Pancreas (tissue), 10 donors: ENCODE data around the gene AP1S1. TPM values are rescaled to one million over a fixed set of nuclear protein-coding genes. Genes with fewer than 3 reads are reported as not detected.
A peak's percentile ranks its signal among the peaks of the same experiment; 100 is the strongest.

Source experiments
- ATAC-seq, 4 donors: fragments of 200-7000 bp; cut with Tn5 transposase; one replicate each; pipeline versions ENCODE4 v1.8.0 to v1.9.1; 2020; ENCODE audit warnings: mild to moderate bottlenecking in 4 of 4, moderate library complexity in 4 of 4
- DNase-seq, 6 donors: peaks; one replicate each; pipeline ENCODE4 v3.0.0-alpha.2; 2020
- FAIRE-seq: peaks from 2 replicates; lab custom pipeline; 2012; peaks lifted over from hg19 to GRCh38; lab: Jason Lieb, UNC
- H3K27ac ChIP-seq, 4 donors: fragments of 200-600 bp; sonication (generic); 1 replicate in 3 of 4; 2 replicates in 1 of 4; pipeline versions ENCODE4 v1.5.0 to v1.8.0; 2020
- H3K27me3 ChIP-seq, 4 donors: fragments of 200-600 bp; one replicate each; pipeline ENCODE4 v1.8.0; 2021
- H3K36me3 ChIP-seq, 3 donors: fragments of 200-600 bp; sonication (generic) in 1 of 3; one replicate each; pipeline versions ENCODE4 v1.5.0 to v1.8.0; 2020 to 2021
- H3K4me1 ChIP-seq, 3 donors: fragments of 200-600 bp; one replicate each; pipeline ENCODE4 v1.8.0; 2021
- H3K4me3 ChIP-seq, 4 donors: fragments of 200-600 bp; sonication (generic) in 2 of 4; one replicate each; pipeline versions ENCODE4 v1.5.0 to v1.8.0; 2020 to 2021
- H3K9me3 ChIP-seq, 4 donors: fragments of 200-600 bp; one replicate each; pipeline ENCODE4 v1.8.0; 2021
- WGBS, 2 donors: extraction: QIAGEN DNeasy Blood & Tissue Kit; methylation state at CpG; one replicate each; pipeline ENCODE4 v1.1.7; 2013; 5-methylcytosine and 5-hydroxymethylcytosine counted together
- intact Hi-C, 3 donors: fragments of 100-400 bp; cut with DNase I; formaldehyde crosslinking; loops; one replicate each; pipeline versions ENCODE4 v1.11.1 to v1.14.2; 2022
- polyA plus RNA-seq, 2 donors: library from polyadenylated mRNA; stranded (reverse); fragments of 200-250 nt; gene quantifications; one replicate each; pipeline ENCODE4 v1.2.3, GENCODE V29; 2013
- total RNA-seq, 6 donors: library from RNA; stranded (reverse); fragmentation: NEBNext Ultra II Directional in 4 of 6; extraction: Animal tissue kit (Norgen Biotek cat#: 25700) in 4 of 6; gene quantifications; one replicate each; pipeline versions ENCODE4 v1.2.1 to v1.2.4, GENCODE V29; 2021 to 2023
- TF ChIP-seq, protein P1 (sequence below), 4 donors: fragments of 200-600 bp; sonication (generic) in 3 of 4; IDR thresholded peaks; one replicate each; pipeline versions ENCODE4 v1.5.0 to v1.8.0; 2021; ENCODE audit warnings: antibody characterized with exemption in 4 of 4
- donor health status: healthy with polysubstance abuse.
- donor health status: DM: no; HTN: no; CAD: no; lungs with moderate emphysema.
- donor health status: DM: no; HTN: no; CAD: no.
- donor health status: control.
- donor health status: control.
- donor health status: Bipolar disorder and iron deficiency.
- donor health status: DM: yes; HTN: yes; CAD: no.
- donor health status: DM: no; HTN: no; CAD: no.
- donor health status: DM: no; HTN: no; CAD: no.
- donor health status: DM: yes; HTN: yes; CAD: no.

AP1S1 gene
- total and polyA plus RNA-seq, 8 donors: 12.0 to 34.7 (median 19.2) TPM

DNA sequence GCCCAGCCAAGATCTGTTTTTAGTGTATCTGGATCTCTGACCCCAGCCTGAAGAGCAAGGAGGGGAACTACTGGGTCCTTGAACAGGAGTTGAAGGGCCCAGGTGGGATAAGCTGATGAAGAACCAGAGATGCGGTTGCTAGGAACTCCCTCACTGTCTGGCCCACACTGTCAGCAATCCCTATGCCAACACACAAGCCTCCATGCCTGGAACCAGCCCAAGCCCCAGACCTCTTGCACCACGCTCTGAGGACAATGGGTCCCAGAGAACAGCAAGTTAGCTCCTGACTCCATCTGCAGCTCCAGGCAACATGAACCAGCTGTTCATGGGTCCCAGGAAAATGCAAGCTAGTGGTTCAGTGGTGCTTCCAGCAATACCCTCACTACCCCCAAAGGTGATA is 23.4 kb downstream of the AP1S1 start:
- TF ChIP-seq, protein P1, sequence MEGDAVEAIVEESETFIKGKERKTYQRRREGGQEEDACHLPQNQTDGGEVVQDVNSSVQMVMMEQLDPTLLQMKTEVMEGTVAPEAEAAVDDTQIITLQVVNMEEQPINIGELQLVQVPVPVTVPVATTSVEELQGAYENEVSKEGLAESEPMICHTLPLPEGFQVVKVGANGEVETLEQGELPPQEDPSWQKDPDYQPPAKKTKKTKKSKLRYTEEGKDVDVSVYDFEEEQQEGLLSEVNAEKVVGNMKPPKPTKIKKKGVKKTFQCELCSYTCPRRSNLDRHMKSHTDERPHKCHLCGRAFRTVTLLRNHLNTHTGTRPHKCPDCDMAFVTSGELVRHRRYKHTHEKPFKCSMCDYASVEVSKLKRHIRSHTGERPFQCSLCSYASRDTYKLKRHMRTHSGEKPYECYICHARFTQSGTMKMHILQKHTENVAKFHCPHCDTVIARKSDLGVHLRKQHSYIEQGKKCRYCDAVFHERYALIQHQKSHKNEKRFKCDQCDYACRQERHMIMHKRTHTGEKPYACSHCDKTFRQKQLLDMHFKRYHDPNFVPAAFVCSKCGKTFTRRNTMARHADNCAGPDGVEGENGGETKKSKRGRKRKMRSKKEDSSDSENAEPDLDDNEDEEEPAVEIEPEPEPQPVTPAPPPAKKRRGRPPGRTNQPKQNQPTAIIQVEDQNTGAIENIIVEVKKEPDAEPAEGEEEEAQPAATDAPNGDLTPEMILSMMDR (IDR thresholded peaks at IDR 0.05): no peak
- Histone ChIP-seq H3K27me3 (peaks cover 0 to 39% (median 13%) of the 10 kb centered on the region in 4 donors), H3K9me3 (no peaks in the 10 kb centered on the region), H3K4me1 (peaks cover 3 to 17% (median 7%) of the 10 kb centered on the region in 3 donors), H3K36me3 (no peaks in the 10 kb centered on the region), H3K4me3 (no peak overlapping the region), H3K27ac (no peak overlapping the region)
- intact Hi-C loops: no loop called here
- DNase-seq: no peak
- no peak for ATAC-seq
- 84 to 87% methylated on average over 2 of the region's 2 CpGs for WGBS, 2 donors
- no peak for FAIRE-seq

DNA sequence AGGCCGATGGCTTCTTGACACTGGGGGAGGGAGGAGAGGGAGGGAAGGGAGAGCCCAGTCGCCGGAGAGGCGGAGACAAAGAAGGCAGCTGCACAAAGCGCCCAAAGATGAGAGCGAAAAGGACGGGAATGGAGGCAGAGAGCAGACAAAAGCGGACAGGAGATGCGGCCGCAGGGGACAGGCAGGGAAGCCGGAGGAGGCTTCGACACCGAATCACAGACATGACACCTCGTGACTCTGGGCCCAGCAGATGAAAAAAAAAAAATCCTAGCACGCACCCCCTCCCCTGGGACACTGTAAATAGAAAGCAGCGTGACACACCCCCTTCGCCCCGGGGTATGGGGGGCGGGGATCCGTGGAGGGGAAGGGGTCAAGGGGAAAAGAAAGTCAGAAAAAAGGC is 24.8 kb downstream of the AP1S1 start:
- FAIRE-seq: no peak
- DNase-seq: no peak
- ATAC-seq: no peak
- Histone ChIP-seq H3K36me3 (no peaks in the 10 kb centered on the region), H3K4me1 (peaks cover 0 to 5% (median 0%) of the 10 kb centered on the region in 3 donors), H3K9me3 (no peaks in the 10 kb centered on the region), H3K4me3 (peak overlapping the region in 1 of 4 donors; percentile 6), H3K27me3 (peaks cover 0 to 32% (median 9%) of the 10 kb centered on the region in 4 donors), H3K27ac (no peak overlapping the region)
- intact Hi-C loops: no loop called here
- TF ChIP-seq, protein P1 (IDR thresholded peaks at IDR 0.05): no peak
- WGBS, 2 donors: 3 to 7% methylated on average over 19 to 20 of the region's 20 CpGs

DNA sequence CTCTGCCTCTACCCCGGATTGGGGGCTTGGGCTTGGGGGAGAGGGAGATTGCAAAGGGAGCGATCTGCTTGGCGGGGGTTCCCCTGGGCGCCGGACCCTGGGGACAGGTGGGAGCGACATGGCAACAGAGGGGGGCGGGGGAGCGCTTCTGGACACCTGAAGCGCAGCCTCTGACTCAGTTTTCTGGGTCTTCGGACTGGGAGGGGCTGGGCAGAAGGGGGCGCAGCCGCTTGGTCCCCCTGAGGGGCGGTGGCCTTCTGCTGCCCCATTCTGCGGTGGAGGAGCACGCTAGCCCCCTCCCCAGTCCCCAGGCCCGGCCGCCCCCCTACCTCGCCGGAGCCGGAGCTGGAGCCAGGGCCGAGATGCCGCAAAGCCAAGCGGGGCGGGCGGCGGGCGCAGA is 25.4 kb downstream of the AP1S1 start:
- no peak for ATAC-seq
- Histone ChIP-seq H3K27me3 (peaks cover 0 to 28% (median 9%) of the 10 kb centered on the region in 4 donors), H3K4me1 (peaks cover 0 to 5% (median 0%) of the 10 kb centered on the region in 3 donors), H3K27ac (no peak overlapping the region), H3K36me3 (no peaks in the 10 kb centered on the region), H3K9me3 (no peaks in the 10 kb centered on the region), H3K4me3 (peak overlapping the region in 1 of 4 donors; percentile 6)
- intact Hi-C loops: no loop called here
- 4% methylated on average over 21 to 27 of the region's 27 CpGs for WGBS, 2 donors
- TF ChIP-seq, protein P1 (IDR thresholded peaks at IDR 0.05): no peak
- FAIRE-seq: no peak
- no peak for DNase-seq

DNA sequence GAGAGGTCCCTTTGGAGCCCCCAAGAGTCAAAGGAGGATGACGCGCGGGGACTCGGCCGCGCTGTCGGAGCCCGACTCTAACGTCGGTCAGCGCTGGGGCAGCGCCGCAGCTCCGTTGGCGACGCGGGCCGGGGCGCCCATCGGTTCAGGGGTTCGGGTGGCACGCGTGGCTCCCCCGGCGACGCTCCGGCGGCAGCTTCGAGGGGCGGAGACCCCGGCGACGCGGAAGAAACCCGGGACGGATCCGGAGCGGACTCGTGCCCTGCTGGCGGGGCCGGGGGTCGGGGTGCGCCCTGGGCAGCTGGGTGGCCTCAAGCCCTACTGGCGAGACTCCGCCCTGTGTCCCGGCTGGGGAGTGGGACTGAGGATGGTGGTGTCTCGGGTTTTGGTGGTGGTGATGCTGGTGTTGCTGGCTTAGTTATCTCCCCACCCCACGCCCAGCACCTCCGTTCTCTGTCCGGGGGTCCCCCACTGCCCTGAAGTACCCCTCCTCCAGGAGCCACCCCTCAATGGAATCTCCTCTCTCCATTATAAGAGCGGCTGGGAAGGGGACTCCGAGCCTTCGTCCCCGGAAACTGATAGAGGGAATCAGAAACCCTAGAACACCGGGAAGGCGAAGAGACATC is 26.0 kb downstream of the AP1S1 start, which contains the start of gene NAT16:
Gene NAT16 (minus strand): TSS at position 164 of the 626 bp plus-strand sequence. CDS start 5,486 bp downstream, outside the sequence.
- intact Hi-C loops: no loop called here
- Histone ChIP-seq H3K36me3 (no peaks in the 10 kb centered on the region), H3K27ac (no peak within 1 kb of the TSS), H3K9me3 (no peaks in the 10 kb centered on the region), H3K4me3 (peak within 1 kb of the TSS in 1 of 4 donors; percentile 6), H3K4me1 (peaks cover 0 to 5% (median 0%) of the 10 kb centered on the region in 3 donors), H3K27me3 (peaks cover 0 to 23% (median 9%) of the 10 kb centered on the region in 4 donors)
- ATAC-seq (no peak), DNase-seq (no peak), FAIRE-seq (no peak)
- TF ChIP-seq, protein P1 (IDR thresholded peaks at IDR 0.05): no peak
- 3 to 4% methylated on average over 30 to 56 of the region's 56 CpGs for WGBS, 2 donors

DNA sequence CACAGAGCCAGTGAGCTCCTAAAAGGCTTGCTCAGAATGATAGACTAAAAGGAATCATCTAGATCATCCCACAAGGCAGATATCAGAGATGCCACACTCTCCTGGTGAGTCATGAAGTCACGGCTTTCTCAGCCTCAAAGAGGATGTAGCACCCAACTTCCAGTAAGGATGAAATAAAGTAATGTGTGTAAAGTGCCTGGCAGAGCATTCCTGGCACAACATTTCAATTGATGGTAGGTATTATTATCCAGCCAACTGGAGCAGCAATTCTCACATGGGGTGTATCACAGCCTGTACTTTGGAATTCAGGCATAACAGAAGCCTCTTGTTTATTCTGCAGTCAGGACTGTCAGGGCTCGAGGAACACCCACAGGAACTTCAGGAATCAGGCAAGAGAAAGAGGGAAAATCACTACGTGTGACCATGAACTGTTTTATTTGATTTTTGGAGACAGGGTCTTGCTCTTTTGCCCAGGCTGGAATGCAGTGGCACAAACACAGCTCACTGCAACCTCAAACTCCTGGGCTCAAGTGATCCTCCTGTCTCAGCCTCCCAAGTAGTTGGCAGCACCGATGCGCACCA is 31.1 kb downstream of the AP1S1 start:
- DNase-seq: no peak
- TF ChIP-seq, protein P1 (IDR thresholded peaks at IDR 0.05): no peak
- H3K36me3 ChIP-seq: no peaks in the 10 kb centered on the region
- 54 to 56% methylated on average over 5 of the region's 5 CpGs for WGBS, 2 donors
- no peaks in the 10 kb centered on the region for H3K4me1 ChIP-seq
- H3K9me3 ChIP-seq: no peaks in the 10 kb centered on the region
- H3K4me3 ChIP-seq: no peak overlapping the region
- intact Hi-C loops: no loop called here
- no peak overlapping the region for H3K27ac ChIP-seq
- peaks cover 0 to 11% (median 3%) of the 10 kb centered on the region in 4 donors for H3K27me3 ChIP-seq
- no peak for FAIRE-seq
- ATAC-seq: no peak
